HepG2 (cell line): ENCODE measurements around the gene BLVRB. TPM values are rescaled to one million over a fixed set of nuclear protein-coding genes. Genes with fewer than 3 reads are reported as not detected.
A peak's percentile ranks its signal among the peaks of the same experiment; 100 is the strongest.

Experiments used
- AGO2 ChIP-seq: fragments of 200-400 bp; formaldehyde crosslinking; optimal IDR thresholded peaks from 2 replicates; pipeline ENCODE3; 2017; ENCODE audit warnings: mild to moderate bottlenecking, low read depth, low read length, moderate library complexity
- ARID3A ChIP-seq: IDR thresholded peaks from 2 replicates; pipeline ENCODE4 v1.6.1; 2012; ENCODE audit warnings: low read depth, low read length, improper control_type of control experiment
- CAMTA2 ChIP-seq: sonication (generic); formaldehyde crosslinking; IDR thresholded peaks from 2 replicates; pipeline ENCODE4 v1.4.0; 2020; ENCODE audit warnings: mild to moderate bottlenecking, missing genetic modification reagents, borderline replicate concordance
- CEBPZ ChIP-seq: IDR thresholded peaks from 2 replicates; pipeline ENCODE4 v1.6.1; 2012; ENCODE audit warnings: low read length, improper control_type of control experiment
- ELF3 ChIP-seq: IDR thresholded peaks from 2 replicates; pipeline ENCODE4 v1.6.1; 2016; ENCODE audit warnings: missing genetic modification reagents, missing compliant biosample characterization
- HDAC1 ChIP-seq: sonication (generic); formaldehyde crosslinking; IDR thresholded peaks from 2 replicates; pipeline ENCODE4 v1.5.1; 2020; ENCODE audit warnings: mild to moderate bottlenecking, missing genetic modification reagents
- HES4 ChIP-seq: sonication (generic); formaldehyde crosslinking; IDR thresholded peaks from 2 replicates; pipeline ENCODE4 v1.9.0; 2021; ENCODE audit warnings: mild to moderate bottlenecking, missing genetic modification reagents, borderline replicate concordance
- HNRNPK ChIP-seq: fragments of 200-400 bp; formaldehyde crosslinking; IDR thresholded peaks from 2 replicates; pipeline ENCODE4 v1.6.1; 2018; ENCODE audit warnings: low read length, low read depth, moderate library complexity, mild to moderate bottlenecking; ENCODE audit not compliant: poor library complexity, severe bottlenecking
- LBX2 ChIP-seq: sonication (generic); formaldehyde crosslinking; IDR thresholded peaks from 2 replicates; pipeline ENCODE4 v1.5.0; 2020; ENCODE audit warnings: missing genetic modification reagents, mild to moderate bottlenecking, borderline replicate concordance
- PAXIP1 ChIP-seq: sonication (generic); formaldehyde crosslinking; conservative IDR thresholded peaks from 2 replicates; pipeline ENCODE4 v1.4.0; 2020; ENCODE audit warnings: mild to moderate bottlenecking, missing genetic modification reagents, moderate library complexity
- POLR2AphosphoS5 ChIP-seq: IDR thresholded peaks from 2 replicates; pipeline ENCODE4 v1.6.1; 2012; ENCODE audit warnings: low read depth, low read length
- RAD51 ChIP-seq: fragments of 450-650 bp; IDR thresholded peaks from 2 replicates; pipeline ENCODE4 v1.6.1; 2016; ENCODE audit warnings: borderline replicate concordance
- SRY ChIP-seq: sonication (generic); formaldehyde crosslinking; IDR thresholded peaks from 2 replicates; pipeline ENCODE4 v1.8.0; 2022; ENCODE audit warnings: mild to moderate bottlenecking, missing genetic modification reagents
- TSC22D2 ChIP-seq: sonication (generic); formaldehyde crosslinking; IDR thresholded peaks from 2 replicates; pipeline ENCODE4 v1.5.1; 2020; ENCODE audit warnings: missing genetic modification reagents, mild to moderate bottlenecking, borderline replicate concordance
- ZBTB20 ChIP-seq: sonication (generic); formaldehyde crosslinking; IDR thresholded peaks from 2 replicates; pipeline ENCODE4 v1.8.1; 2023; ENCODE audit warnings: missing genetic modification reagents, low read depth, mild to moderate bottlenecking, borderline replicate concordance
- ZIK1 ChIP-seq: sonication (generic); formaldehyde crosslinking; IDR thresholded peaks from 2 replicates; pipeline ENCODE4 v1.5.0; 2020; ENCODE audit warnings: mild to moderate bottlenecking, low read depth, missing genetic modification reagents, borderline replicate concordance
- ZNF136 ChIP-seq: sonication (generic); formaldehyde crosslinking; IDR thresholded peaks from 2 replicates; pipeline ENCODE4 v1.8.1; 2022; ENCODE audit warnings: low read depth, mild to moderate bottlenecking, moderate library complexity, missing genetic modification reagents
- ZNF431 ChIP-seq: sonication (generic); formaldehyde crosslinking; IDR thresholded peaks from 2 replicates; pipeline ENCODE4 v1.9.0; 2022; ENCODE audit warnings: missing genetic modification reagents, low read depth, mild to moderate bottlenecking, borderline replicate concordance
- ZNF777 ChIP-seq: sonication (generic); formaldehyde crosslinking; IDR thresholded peaks from 2 replicates; pipeline ENCODE4 v1.4.0; 2020; ENCODE audit warnings: missing genetic modification reagents
- polyA plus RNA-seq, 8 experiments: library from polyadenylated mRNA; depleted of rRNA in 3 of 8; stranded (reverse) in 7 of 8; unstranded in 1 of 8; fragments of >200 nt; fragmentation: Illumina TruSeq in 4 of 8; extraction: Trizol in 4 of 8; gene quantifications; 2 replicates each; pipeline versions ENCODE4 v1.2.1 to v1.2.3, GENCODE V29; 2011 to 2016; ENCODE audit warnings: low read depth in 4 of 8, missing spikeins in 1 of 8, mixed read lengths in 1 of 8; ENCODE audit not compliant: insufficient read depth in 1 of 8
- total RNA-seq, 5 experiments: library from RNA; depleted of rRNA; stranded (reverse); fragments of >200 nt; fragmentation: Illumina TruSeq; extraction: Trizol; gene quantifications; 2 replicates each; pipeline ENCODE4 v1.2.3, GENCODE V29; 2016; ENCODE audit warnings: low read depth in 1 of 5

Gene BLVRB
- total and polyA plus RNA-seq, 2 of the 13 experiments (the other 11 are each of a cell fraction or from before 2014, with no cell fraction given): 25.9 to 51.4 TPM

GRCh38 chr19:40444000-40444824 lies 21.3 kb downstream of the BLVRB start, which contains the start of gene SERTAD3 (continued):
- peak; percentile 86; the same call in 1 of the 2 replicates for TF ChIP-seq ZNF136 (CRISPR knock-in tag)
- TF ChIP-seq RAD51: no peak
- TF ChIP-seq ZIK1 (CRISPR knock-in tag): peak; percentile 33; the same call in 1 of the 2 replicates
- no peak for TF ChIP-seq HNRNPK
- 0 out of 2 replicates have a peak, but pooled peaks have one; percentile 20 for TF ChIP-seq SRY (CRISPR knock-in tag)
- TF ChIP-seq ZBTB20 (CRISPR knock-in tag): peak; percentile 64; the same call in 1 of the 2 replicates
- peak; percentile 61 for TF ChIP-seq PAXIP1
- 0 out of 2 replicates have a peak, but pooled peaks have one; percentile 51 for TF ChIP-seq CAMTA2 (CRISPR knock-in tag)
- no peak for TF ChIP-seq CEBPZ
- TF ChIP-seq TSC22D2 (CRISPR knock-in tag): peak; percentile 16; the same call in 1 of the 2 replicates
- peak; percentile 93 for TF ChIP-seq ZNF777 (CRISPR knock-in tag)
- no peak for TF ChIP-seq ARID3A
- TF ChIP-seq AGO2: peak; percentile 15
- TF ChIP-seq LBX2 (CRISPR knock-in tag): 0 out of 2 replicates have a peak, but pooled peaks have one; percentile 62
- 0 out of 2 replicates have a peak, but pooled peaks have one; percentile 33 for TF ChIP-seq ELF3
- peak; percentile 43; the same call in 1 of the 2 replicates for TF ChIP-seq ZNF431 (CRISPR knock-in tag)
- TF ChIP-seq HES4 (CRISPR knock-in tag): peak; percentile 71
- peak; percentile 93 for TF ChIP-seq HDAC1 (CRISPR knock-in tag)
- TF ChIP-seq POLR2AphosphoS5: peak; percentile 91
